Measurements from ENCODE around the gene REG3G.
A peak's percentile ranks its signal among the peaks of the same experiment; 100 is the strongest.

REG3G gene

DNA sequence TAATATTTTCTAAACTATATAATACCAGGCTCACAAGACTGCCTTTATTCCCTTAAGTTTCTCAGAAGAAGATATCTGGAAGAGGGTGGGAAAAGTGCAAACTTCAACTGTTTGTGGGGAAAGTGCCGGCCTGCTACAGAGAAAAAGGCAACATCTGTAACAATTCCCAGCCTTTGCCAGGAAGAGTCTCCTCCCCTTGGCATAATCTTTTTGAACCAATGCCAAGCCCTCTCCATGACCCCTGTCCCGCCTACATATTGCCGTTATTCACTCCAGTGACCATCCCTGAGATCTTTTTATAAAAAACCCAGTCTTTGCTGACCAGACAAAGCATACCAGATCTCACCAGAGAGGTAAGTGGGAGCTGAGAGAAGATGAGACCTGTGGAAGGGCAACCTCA, at the start of gene REG3G:
TSS of gene REG3G (plus strand) at position 282 of the 400 bp plus-strand sequence. CDS start 392 bp downstream, outside the sequence.
- DNase-seq, result no peak

DNA sequence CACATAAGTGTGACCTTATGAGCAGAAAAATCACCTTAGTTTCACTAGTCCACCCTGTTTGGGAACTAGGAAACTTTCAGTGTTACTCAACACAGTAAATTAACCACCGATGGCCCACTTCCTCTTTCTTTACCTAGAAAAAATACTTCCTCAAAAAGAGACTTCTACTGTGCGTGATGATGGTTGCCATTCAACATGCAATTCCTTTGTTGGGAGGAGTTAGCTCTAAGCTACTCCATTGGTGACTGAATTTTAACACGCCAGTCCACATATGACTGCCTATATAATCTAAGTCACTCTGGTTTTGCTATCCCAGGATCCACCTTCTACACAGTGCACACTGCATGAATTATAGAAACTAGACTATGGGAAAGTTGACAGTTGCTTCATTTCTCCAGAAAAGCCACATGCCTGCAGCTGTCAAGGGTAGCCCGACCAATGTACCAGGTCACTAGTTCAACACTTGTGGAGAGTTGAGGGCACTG, 47.8 kb upstream of the REG3G start:
- no peak for DNase-seq

DNA sequence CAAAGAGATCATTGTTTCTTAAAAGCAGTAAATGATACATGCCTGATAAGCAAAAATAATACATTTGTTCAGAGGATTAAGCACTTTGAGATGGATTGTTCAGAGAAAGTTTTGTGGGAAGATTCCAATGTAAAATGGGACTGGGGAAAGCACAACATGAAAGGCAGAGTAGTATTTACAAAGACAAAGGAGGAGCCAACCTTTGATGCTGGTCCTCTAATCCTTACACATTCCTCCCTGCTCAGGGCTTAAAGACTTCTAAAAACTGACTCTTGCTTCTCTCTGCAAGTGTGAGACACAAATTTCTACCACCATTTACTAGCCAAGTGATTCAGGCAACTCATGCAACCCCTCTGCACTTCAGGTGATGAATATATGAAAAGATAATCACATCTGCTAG, 47.2 kb upstream of the REG3G start:
- DNase-seq, result no peak

DNA sequence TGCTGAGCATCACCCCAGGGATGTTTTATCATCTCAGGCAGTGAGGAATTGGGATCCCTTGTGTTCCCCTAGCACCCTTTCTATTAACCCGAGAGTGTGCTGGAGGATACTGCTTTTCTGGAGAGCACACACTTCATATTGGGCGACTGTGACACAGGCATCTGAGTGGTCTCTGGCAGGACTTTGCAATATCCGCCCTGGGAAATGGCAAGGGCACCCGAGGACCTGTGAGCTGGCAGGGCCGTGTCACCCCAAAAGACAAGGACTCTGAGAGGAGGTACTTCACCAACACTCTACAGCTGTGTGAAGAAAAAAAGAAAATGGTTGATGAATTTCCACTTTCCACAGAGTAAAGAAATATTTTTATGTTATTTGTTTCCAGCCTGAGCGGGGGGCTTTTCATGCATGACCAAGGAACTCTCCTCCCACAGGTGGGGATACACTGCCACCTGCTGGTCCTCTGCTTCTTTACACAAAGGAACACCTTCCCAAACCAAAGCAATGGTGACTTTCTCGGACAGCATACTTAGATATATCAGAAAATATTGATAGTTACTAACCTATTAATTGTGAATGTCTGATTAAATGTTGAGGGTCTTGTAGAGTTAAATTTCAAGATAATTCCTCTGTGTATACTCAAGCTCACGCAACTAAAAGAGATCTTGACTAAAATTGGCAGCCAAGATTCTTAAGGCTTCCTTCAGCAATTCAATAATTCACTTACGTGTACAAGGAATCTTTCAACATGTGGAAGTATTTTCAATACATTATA, 45.9 kb upstream of the REG3G start:
- DNase-seq, result peak in 1 of 2 experiments; percentile 60

DNA sequence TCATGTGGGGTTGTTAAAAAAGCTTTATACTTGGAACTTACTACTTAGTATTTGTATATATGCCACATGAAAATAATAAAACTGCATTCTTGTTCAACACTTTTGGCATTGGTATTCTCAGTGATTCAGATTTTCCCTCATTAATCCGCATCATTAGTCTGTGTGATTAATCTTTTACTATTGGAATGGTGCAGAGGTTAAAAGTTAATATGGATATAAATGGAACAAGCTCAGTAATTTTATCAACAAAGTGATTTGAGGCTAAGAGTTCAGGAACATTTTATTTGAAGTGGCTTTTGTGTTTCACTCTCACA, 45.4 kb upstream of the REG3G start:
- no peak for DNase-seq

DNA sequence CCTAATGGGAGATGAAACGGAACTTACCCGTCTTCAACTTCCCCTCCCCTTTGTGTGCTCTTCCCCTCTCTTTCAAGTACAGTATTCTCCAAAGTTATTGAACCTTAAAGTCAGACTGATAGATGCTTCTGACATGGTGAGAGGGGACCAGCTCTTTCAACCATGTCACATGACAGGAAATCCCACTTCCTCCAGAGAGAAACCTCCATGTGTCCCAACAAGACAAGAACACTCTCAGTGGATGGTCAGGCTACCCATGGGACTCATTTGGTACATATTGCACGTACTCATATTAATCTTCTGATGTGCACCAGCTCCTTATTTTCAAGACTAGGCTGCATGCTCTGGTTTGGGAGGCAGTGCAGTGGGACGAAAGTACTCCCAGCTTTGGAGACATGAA, 44.6 kb upstream of the REG3G start:
- DNase-seq, result no peak

DNA sequence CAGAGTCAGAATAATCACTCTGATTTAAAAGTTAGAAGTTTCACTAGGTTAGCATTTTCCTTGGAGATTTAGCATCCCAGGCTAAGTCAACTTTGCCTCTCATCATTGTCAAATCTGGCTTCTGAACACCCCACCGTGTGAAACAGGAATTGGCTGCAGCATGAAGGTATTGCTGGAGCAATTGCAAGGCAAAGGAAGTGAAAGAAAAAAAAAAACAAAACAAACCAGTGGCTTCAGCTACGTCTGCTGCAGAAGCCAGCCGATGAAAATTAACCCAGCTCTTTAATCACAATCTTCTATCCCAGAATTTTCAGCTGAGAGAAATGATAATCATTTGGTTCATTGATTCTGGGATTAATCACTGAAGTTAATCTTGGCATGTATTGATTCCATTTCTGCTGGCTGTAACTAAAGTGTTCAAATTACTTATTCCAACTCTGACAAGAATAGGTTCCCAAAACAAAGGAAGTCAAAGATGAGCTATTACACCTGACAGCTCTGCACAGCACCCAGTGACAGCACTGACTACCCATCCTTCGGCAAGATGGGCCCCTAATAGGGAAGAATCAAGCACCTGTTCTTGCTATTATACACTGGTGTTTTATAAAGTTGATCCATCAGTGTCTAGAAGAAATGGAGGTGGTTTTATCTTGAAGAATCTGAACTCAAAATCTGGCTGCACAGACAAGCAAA, 42.7 kb upstream of the REG3G start:
- DNase-seq, result no peak

DNA sequence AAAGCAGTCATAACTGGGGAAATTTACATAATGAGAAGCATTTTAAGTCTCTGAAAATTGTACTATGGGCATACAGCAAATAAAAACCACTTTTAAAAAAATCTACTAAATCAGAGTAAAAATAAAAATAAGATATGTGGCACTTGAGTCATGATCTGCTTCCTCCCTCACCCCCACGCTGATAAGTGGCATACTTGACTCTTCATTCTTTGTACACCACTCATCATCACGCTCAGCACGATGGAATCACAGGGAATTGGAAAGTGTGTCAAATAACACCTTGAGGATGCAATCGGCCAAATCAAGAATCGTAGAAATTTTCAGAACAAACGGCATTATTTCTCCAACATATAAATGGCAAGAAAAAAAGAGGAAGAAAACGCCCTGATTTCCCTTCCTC, 41.1 kb upstream of the REG3G start:
- DNase-seq, result no peak

DNA sequence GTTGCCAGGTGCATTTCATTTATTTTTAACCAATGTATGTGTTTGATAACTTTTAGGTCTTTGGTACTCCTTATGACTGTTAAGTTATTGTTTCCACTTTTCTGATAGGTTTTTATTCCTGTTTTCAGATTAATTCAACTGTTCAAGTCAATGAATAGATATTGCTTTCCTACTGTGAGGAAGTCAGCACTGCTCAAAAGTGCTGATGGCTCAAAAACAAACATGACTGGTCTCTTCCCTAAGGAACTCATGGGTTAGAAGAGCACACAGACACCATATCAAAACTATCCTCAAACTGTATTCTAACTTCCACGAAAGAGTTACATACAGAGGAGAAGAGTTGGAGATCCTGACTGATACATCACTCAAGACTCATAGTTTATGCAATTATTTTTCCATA, 39.9 kb upstream of the REG3G start:
- no peak for DNase-seq

DNA sequence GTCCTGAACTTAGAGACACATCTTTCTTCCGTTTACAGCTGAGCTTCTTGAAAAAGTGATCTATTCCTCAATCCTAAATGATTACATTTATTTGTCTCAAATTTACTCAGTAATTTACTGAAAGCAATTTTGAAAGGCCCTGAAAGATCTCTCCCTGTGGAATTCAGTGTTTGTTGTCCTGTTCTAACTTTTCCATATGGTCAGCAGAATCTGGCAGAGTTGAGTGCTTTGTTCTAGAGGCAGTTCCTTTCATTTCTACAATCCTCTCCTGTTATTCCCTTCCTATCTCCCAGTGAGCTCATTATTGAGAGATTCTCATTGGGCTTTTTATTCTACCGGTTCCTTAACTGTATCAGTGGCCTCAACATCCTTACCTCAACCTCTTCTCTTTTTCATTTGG, 36.5 kb upstream of the REG3G start:
- no peak for DNase-seq

DNA sequence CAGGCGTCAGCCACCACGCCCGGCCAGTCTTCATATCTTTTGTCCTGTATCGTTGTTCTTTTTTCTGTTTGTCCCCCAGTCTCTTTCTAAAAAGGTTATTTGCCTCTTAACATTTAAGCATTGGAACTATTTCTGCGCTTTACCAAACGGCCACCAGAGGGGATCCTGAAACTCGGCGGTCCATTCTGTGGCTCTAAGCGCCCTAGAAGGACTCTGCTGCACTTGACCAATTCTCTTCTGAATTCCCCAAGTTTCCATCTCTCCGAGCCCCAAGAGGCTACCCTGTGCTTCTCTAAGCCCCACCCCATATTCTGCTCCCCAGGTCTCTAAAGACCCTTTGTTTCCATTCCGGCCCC, 33.1 kb upstream of the REG3G start:
- DNase-seq, result no peak

DNA sequence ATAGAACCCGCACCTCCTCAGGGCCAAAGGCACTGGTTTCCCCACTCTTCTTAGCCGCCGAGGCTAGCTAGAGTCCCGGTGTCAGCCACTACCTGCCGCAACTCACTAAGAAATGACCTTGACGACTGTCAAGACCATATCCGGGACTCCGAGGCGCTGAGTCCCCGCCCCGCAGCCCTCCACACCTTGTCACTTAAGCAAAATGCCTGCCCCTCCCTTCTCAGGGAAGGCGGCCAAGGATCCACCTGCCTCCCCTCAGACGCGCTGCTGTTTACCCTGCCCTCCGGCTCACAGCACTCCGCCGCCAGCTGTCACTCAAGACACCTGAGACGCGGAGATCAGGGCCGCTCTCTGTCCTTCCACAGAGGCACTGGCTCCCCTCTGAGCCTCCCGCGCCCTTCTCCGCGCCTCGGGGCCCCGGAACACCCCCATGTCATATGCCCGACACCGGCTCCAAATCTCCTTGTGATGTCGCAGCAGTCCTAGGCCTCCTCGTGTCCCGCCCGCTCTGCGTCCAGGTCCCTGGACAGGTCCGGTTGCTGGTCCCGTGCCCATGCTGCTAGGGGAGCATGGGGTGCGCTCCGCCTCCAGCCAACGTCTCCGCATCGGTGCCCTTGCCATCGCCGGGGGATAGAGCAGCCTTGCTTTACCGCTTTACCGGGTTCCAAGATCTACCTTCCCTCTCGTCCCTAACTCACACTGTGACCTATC, 32.5 kb upstream of the REG3G start:
- no peak for DNase-seq

DNA sequence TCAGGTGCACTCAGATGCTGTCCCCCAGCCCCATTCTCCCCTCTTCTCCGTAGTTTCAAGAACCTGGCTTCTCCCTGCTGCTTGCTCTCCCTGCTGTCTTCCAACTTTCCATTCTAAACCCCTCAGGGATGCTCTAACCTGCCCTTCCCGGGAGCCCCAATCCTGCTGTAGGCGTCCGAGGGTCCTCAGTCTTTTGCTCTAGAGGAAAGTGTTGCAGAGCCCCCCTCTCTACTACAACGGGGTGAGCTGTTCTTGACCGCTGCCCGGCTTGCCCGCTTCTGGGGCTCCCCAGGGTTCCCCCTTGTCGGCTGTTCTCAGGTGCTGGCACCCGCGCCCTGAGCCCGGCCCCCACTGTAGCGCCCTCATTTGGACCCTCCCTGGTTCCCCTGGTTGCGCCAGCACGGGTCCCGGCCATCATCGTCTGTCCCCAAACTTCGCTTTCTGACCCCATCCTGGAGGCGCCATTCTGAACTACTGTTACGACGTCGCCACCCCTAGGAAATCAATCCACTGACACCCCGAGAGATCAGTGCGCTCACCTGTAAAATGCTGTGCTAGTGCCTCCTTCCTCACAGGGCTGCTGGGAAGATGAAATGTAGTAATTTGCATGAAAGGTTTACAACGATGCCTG, 31.9 kb upstream of the REG3G start:
- DNase-seq, result no peak

DNA sequence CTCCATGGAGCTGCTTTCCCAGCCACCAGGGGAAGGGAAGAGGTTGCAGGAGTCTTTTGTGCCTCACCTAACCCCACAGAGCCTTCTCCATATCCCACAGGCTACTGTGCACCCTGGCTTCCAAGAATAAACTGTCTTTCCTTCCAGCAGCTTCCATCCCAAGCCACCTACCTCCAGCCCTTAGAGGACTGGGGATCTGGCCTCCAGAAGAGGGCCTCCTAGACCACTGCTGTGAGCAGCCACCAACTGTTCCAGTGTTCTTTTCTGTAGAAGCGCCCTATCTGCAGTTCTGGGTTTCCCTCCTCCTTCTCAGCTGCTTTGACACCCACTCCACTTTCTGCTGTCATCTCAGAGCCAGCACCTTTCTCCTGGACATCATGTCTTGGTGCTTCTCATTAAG, 30.7 kb upstream of the REG3G start:
- DNase-seq, result no peak

DNA sequence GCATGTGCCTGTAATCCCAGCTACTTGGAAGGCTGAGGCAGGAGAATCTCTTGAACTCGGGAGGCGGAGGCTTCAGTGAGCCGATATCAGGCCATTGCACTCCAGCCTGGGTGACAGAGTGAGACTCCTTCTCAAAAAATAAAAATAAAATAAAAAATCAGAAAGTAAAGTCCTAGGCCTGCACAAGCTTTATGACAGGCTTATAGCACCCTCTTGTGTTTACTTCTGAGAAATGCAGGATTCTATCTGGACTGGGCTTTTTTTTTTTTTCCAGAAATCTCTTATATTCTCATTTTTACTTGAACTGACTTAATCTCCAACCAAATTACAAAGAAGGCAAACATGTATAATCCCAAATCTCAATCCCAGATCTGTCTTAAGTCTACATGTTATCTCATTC, 26.1 kb upstream of the REG3G start:
- peak in 1 of 2 experiments; percentile 14 for DNase-seq

DNA sequence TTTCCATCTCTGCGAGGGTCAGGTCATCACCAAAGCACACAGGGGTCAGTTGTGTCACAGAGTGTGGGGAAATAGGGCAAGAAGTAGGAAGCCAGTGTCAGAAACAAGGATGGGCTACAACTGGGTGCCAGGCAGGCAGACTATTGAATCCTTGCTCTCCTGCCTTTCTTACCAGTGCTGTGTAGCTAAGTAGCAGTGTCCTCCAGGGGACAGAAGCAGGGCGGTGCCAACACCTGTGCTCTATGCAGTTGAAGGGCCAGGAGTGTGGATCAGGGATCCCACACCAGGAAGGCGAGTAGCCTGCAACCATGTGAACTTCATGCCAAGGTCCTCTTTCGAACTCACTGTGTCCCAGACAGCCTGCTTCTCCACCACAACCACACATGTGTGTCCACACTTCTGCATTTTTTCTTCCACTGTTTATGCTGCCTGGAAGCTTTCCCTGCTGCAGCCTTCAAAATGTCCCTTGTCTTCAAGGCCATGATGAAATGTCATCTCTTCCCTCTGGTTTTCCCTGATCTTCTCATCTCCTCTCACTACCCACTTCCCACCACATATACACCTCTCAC, 25.4 kb upstream of the REG3G start:
- DNase-seq, result no peak

DNA sequence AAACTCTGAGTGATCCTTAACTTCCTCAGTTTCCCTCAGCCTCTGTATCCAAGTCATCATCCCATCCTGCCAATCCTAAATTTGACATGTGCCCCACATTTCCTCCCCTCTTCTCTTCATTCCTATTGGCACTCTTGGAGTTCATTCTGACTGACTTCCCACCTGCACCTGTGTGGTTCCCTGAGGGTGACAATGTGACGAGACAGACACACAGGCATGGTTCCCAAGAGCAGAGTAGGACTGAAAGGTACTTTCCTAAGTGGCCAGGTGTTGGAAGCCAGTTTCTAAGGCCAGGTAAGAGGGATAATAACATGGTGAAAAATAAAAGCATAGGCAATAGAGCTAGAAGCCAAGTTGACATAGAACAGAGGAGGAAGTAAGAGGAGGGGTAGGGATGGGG, 24.2 kb upstream of the REG3G start:
- no peak for DNase-seq

DNA sequence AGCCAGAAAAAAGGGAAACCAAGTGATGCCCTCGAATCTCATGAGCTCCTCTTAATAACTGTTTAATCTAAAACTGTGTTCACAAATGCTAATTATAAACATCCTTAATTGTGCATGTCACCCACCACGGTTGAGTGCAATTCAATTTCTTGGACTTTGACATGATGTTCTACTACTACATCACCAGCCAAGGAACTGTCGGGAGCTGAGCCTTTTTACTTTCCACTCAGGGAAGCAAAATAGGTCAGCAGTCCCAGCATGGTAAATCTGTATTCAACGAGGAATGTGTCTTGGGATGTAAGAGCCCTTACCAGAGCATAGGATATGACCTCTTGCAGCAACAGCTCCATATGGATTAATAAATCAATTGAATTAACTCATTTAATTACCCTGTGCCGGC, 20.8 kb upstream of the REG3G start:
- no peak for DNase-seq

DNA sequence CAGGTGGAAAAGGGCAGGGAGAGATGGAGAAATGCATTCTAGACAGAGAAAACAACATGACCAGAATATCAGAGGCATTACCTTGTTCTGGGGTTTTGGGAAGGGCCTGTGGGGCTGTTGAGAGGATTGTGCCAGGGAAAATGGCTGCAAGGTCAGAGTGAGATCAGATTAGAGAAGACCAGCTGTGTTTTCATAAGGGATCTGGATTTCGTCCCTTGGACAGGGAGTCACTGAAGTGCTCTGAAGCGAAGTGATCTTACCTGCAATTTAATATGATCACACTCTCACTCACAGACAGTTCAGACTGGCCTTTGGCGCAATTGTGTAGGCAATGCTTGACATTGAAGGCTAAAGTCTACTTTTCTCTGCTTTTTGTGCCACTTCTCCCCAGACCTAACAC, 20.3 kb upstream of the REG3G start:
- DNase-seq, result no peak

DNA sequence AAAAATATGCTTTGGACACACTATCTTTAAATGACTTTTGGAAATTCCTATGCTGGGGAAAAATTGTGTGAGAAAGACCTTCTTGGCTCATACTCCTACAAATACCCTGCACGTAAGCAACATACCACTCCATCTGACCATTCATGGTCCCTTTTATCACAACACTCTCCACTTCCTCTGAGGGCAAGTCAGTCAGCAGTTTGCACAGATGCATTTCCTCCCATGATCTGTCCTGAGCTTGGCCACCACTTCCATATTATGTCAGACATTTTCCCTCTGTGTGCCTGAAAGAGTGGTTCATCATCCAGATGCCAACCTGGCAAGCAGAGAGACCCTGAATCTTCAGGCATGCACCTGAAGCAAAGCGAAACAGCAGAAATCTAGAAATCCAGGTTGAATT, 16.1 kb upstream of the REG3G start:
- no peak for DNase-seq

DNA sequence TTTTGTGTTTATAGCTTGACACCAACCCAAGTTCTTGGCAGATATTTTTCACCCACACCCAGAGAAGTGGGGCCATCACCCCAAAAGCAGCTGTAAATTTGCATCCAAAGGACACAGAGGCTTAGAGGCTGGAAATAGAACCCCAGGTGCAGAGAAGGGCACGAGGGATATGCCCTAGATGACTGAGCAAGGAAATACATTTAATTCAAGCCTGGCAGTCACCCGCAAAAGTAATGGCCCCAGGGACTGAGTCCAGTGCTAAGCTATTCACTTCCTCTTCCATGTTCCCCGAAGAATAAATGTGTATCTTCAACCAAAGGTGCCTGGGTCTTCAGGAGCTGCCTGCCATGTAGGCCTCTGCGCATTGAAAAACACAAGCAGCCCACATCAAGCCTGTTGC, 14.0 kb upstream of the REG3G start:
- no peak for DNase-seq

DNA sequence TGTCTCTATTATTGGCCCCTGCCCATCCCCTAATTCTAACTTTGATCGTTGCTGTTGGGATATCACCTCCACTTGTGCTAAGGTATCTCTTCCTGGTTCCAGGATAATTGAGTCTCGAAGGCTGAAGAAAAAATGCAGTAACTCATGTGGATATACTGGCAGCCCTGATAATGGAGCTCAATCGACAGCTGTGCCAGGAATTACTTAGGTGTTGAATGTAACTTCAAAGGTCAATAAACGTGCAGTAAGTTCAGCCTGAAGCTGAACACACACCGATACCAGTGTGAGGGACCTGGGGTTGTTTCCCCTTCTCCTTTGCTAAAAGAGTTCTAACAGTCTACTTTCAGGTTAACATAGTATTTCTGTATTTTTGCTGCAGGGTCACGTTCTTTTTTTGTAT, 11.9 kb upstream of the REG3G start:
- DNase-seq, result no peak

DNA sequence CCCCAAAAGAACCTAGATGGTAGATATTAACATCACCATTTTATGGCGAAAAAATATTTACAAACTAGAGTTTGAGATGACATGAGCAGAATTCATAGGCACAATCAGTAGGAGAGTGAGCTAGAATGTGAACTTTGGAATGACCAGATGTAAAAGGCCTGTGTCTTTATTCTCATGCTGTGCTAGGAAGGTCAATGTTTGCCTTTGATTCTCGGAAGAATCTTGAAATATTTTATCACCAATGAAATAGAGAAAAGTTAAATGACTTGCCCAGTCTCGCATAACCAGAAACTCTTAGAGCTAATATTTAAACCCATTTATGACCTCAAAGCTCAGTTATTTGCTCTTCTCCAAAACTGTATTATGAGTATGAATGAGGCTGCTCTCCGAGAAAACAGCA, 9.2 kb upstream of the REG3G start:
- DNase-seq, result no peak
